ENCODE data around the gene SBK1.

The SBK1 gene

DNA sequence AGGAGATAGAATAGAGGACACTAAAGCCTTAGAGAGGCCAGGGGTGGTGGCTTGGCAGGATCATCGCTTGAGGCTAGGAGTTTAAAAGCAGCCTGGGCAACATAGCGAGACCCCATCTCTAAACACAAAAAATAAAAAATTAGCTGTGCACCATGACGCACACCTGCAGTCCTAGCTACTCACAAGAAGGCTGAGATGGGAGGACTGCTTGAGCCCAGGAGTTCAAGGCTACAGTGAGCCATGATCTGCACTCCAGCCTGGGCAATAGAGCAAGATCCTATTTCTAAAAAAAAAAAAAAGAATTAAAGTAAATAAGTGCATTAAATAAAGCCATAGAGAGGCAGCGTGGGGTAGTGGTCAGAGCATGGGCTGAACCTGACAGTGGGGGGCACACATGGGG, 19.1 kb downstream of the SBK1 start:
- DNase-seq (ENCODE audit: low read depth): no peak
- TF ChIP-seq, protein P1, sequence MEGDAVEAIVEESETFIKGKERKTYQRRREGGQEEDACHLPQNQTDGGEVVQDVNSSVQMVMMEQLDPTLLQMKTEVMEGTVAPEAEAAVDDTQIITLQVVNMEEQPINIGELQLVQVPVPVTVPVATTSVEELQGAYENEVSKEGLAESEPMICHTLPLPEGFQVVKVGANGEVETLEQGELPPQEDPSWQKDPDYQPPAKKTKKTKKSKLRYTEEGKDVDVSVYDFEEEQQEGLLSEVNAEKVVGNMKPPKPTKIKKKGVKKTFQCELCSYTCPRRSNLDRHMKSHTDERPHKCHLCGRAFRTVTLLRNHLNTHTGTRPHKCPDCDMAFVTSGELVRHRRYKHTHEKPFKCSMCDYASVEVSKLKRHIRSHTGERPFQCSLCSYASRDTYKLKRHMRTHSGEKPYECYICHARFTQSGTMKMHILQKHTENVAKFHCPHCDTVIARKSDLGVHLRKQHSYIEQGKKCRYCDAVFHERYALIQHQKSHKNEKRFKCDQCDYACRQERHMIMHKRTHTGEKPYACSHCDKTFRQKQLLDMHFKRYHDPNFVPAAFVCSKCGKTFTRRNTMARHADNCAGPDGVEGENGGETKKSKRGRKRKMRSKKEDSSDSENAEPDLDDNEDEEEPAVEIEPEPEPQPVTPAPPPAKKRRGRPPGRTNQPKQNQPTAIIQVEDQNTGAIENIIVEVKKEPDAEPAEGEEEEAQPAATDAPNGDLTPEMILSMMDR (IDR thresholded peaks at IDR 0.05; ENCODE audit: insufficient read depth, low read depth, low read length, missing control alignments): no peak
- no peak overlapping the region for H3K4me3 ChIP-seq (ENCODE audit: low read depth, low read length)

DNA sequence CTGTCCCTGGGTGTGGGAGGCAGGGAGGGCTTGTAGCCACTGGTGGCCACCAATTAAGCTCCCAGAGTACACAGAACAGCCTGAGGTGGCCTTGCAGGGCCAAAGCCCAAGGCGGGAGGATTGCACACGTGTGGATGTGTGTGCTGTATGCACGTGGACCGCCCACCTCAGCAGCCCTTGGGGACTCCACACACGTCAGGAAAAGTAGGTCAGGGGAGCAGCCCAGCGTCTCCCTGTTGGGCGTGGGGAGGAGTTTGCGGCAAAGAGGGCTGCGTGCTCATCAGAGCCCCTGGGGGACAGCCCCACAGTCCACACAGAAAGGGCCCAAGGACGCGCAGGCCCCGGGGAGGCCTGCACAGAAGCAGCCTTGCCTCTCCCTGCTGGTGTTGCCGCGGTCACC, 19.6 kb downstream of the SBK1 start:
- no peak for DNase-seq (ENCODE audit: low read depth)
- TF ChIP-seq, protein P1 (IDR thresholded peaks at IDR 0.05; ENCODE audit: insufficient read depth, low read depth, low read length, missing control alignments): no peak
- H3K4me3 ChIP-seq (ENCODE audit: low read depth, low read length): no peak overlapping the region

DNA sequence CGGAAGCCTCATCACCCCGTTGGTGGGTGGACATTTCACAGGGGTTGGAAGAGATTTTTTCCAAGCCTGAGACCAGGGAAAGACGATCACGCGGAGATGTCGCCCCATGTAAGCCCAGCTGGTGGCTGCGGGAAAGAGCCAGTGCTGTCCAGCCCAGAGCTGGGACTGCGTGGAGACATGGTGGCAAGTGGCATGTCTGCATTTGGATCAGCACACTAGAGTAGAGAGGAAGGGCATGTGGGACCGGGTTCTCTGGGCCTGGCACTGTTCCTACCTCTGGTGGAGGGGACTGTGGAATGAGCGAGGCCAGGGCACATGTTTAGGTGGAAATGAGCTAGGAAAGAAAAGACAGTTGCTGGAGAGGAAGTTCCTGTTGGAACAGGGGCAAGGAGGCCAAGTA, 20.0 kb downstream of the SBK1 start:
- TF ChIP-seq, protein P1 (IDR thresholded peaks at IDR 0.05; ENCODE audit: insufficient read depth, low read depth, low read length, missing control alignments): no peak
- H3K4me3 ChIP-seq (ENCODE audit: low read depth, low read length): no peak overlapping the region
- DNase-seq (ENCODE audit: low read depth): no peak

DNA sequence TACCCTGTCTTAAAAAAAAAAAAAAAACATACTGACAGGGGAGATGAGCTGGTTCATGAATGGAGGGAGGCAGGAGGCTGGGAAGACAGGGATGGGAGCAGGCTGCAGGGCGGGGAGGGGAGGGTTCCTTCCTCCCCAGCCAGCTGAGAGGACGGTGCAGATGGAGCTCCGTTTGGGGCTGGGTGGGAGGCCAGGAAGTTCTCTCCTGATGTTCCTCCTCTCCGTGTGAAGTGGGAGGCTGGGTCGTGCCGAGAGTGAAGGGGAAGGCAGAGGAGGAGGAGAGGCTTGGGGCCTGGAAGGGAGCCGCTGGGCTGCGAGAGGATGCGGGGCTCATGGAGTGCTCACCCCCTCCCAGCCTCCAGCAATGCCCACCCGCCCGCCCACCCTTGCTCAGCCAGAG, 21.3 kb downstream of the SBK1 start:
- no peak for DNase-seq (ENCODE audit: low read depth)

DNA sequence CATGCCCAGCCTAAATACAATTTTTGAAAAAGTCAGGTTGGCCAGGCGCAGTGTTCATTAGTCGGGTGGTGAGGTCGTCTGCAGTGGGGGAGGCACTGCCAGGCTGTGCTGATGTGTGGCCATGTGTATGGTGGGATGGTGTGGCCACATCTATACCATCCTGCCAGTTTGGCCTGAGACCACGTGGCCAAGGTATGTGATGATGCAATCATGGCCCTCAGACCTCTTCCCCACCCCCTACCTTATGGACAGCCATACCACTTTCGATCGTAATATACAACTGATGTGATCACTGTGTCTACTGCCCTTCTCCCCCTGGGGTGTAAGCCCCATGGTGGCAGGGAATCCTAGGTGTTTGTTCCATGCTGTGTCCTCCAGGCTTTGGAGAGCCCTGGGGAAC, 23.7 kb downstream of the SBK1 start:
- H3K4me3 ChIP-seq (ENCODE audit: low read depth, low read length): no peak overlapping the region
- TF ChIP-seq, protein P1 (IDR thresholded peaks at IDR 0.05; ENCODE audit: insufficient read depth, low read depth, low read length, missing control alignments): no peak
- DNase-seq (ENCODE audit: low read depth): no peak

More for the DNA sequence above, 21.3 kb downstream of the SBK1 start:
- TF ChIP-seq, protein P1 (IDR thresholded peaks at IDR 0.05; ENCODE audit: insufficient read depth, low read depth, low read length, missing control alignments): no peak
- no peak overlapping the region for H3K4me3 ChIP-seq (ENCODE audit: low read depth, low read length)

DNA sequence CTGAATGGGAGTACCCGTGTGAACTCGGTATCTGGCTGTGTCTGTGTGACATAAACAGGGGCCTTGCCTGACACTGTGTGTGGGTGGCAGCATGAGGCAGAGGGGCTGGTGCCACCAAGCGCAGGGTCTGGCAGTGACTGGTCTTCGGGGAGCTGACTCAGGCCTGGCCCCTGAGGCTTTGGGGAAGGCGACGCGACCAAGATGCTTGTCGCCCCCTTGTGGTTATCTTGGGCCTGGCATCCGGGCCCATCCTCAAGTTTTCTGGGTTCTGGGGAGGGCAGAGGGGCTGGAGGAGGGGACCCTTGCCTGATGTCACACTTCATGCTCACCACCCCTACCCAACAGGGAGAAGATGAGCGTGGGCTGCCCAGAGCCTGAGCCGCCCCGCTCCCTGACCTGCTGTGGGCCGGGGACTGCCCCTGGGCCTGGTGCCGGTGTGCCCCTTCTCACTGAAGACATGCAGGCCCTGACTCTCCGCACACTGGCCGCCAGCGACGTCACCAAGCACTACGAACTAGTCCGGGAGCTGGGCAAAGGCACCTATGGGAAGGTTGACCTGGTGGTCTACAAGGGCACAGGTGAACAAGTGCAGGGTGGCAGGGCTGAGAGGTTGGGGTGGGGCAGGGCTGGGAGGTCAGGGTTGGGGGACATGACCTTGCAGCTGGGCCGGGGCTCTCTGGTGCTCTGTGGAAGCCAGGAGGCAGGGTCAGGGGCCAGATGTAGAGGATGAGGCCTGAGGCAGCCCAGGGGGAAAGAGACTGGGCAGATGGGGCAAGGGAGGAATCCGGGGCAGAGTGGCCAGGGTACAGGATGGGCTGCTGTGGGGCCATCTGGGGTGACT, 24.9 kb downstream of the SBK1 start:
- DNase-seq (ENCODE audit: low read depth): peak; percentile 60
- no peak overlapping the region for H3K4me3 ChIP-seq (ENCODE audit: low read depth, low read length)
- TF ChIP-seq, protein P1 (IDR thresholded peaks at IDR 0.05; ENCODE audit: insufficient read depth, low read depth, low read length, missing control alignments): peak; percentile 86
